Gastrocnemius medialis (tissue), 4 donors: ENCODE results near the gene CCL22. TPM values are rescaled to one million over a fixed set of nuclear protein-coding genes. Genes with fewer than 3 reads are reported as not detected.

Source experiments
- ATAC-seq, 2 donors: fragments of 150-250 bp; one replicate each; pipeline ENCODE4 v1.9.1; 2016
- DNase-seq, 2 donors: peaks; one replicate each; pipeline ENCODE4 v3.0.0-alpha.2; 2019
- H3K27ac ChIP-seq, 4 donors: fragments of 200-600 bp; sonication (generic); 1 replicate in 1 of 4; 2 replicates in 3 of 4; pipeline ENCODE4 v1.5.1; 2016 to 2018; ENCODE audit warnings: mild to moderate bottlenecking in 2 of 4, moderate library complexity in 1 of 4
- H3K27me3 ChIP-seq, 3 donors: fragments of 200-600 bp; sonication (generic) in 2 of 3; 1 replicate in 1 of 3; 2 replicates in 2 of 3; pipeline versions ENCODE4 v1.5.1 to v1.6.0; 2016 to 2019; ENCODE audit warnings: mild to moderate bottlenecking in 1 of 3, moderate library complexity in 1 of 3
- H3K36me3 ChIP-seq, 2 donors: fragments of 200-600 bp; sonication (generic) in 1 of 2; one replicate each; pipeline ENCODE4 v1.5.1; 2017 to 2018
- H3K4me1 ChIP-seq, 2 donors: fragments of 200-600 bp; sonication (generic) in 1 of 2; one replicate each; pipeline ENCODE4 v1.5.1; 2016 to 2017; ENCODE audit warnings: mild to moderate bottlenecking in 2 of 2
- H3K4me3 ChIP-seq, 4 donors: fragments of 200-600 bp; sonication (generic) in 3 of 4; 1 replicate in 1 of 4; 2 replicates in 3 of 4; pipeline ENCODE4 v1.5.1; 2016 to 2019; ENCODE audit warnings: mild to moderate bottlenecking in 2 of 4
- H3K9me3 ChIP-seq, 3 donors: fragments of 200-600 bp; sonication (generic) in 2 of 3; 1 replicate in 1 of 3; 2 replicates in 2 of 3; pipeline ENCODE4 v1.5.1; 2016 to 2019
- POLR2A ChIP-seq, 2 donors: fragments of 450-650 bp; IDR thresholded peaks; one replicate each; pipeline ENCODE4 v1.6.1; 2017; ENCODE audit warnings: antibody characterized with exemption in 2 of 2, mild to moderate bottlenecking in 2 of 2, moderate library complexity in 2 of 2
- in situ Hi-C, 4 donors: fragments of 200-750 bp; cut with MboI; loops; one replicate each; pipeline versions ENCODE4 v1.15.0 to v1.8.0; 2017; ENCODE audit warnings: low sequenced_read_pairs in 4 of 4
- intact Hi-C: fragments of 100-400 bp; cut with DNase I; formaldehyde crosslinking; loops from one replicate; pipeline ENCODE4 v1.15.1; 2023; ENCODE audit warnings: low total_unique reads
- total RNA-seq, 4 donors: library from RNA; depleted of rRNA; stranded (reverse); fragments of >200 nt; gene quantifications; one replicate each; pipeline versions ENCODE4 v1.1.0 to v1.2.3, GENCODE V29; 2016
- TF ChIP-seq, protein P1 (sequence below), 5 experiments: fragments of 450-650 bp in 3 of 5; fragments of 200-600 bp in 2 of 5; sonication (generic) in 2 of 5; IDR thresholded peaks in 4 of 5; conservative IDR thresholded peaks in 1 of 5; 1 replicate in 4 of 5; 2 replicates in 1 of 5; pipeline ENCODE4 v1.5.1; 2016 to 2019; ENCODE audit warnings: antibody characterized with exemption in 5 of 5, mild to moderate bottlenecking in 3 of 5, moderate library complexity in 3 of 5

The CCL22 gene
- total RNA-seq, 4 donors from 2014 or later, result not detected

DNA sequence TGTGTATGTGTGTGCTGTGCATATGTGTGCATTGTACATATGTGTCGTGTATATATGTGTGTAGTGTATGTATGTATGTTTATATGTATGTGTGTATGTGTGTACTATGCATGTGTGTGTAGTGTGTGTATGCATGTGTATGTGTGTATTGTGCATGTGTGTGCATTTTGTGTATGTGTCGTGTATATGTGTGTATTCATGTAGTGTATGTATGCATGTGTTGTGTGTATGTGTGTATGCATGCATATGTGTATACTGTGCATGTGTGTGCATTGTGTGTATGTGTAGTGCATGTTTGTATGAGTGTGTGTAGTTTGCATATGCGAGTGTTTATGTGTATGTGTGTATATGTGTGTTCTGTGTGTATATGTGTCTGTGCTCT lies 30.5 kb downstream of the CCL22 start:
- TF ChIP-seq POLR2A (IDR thresholded peaks at IDR 0.05), result no peak
- TF ChIP-seq, protein P1, sequence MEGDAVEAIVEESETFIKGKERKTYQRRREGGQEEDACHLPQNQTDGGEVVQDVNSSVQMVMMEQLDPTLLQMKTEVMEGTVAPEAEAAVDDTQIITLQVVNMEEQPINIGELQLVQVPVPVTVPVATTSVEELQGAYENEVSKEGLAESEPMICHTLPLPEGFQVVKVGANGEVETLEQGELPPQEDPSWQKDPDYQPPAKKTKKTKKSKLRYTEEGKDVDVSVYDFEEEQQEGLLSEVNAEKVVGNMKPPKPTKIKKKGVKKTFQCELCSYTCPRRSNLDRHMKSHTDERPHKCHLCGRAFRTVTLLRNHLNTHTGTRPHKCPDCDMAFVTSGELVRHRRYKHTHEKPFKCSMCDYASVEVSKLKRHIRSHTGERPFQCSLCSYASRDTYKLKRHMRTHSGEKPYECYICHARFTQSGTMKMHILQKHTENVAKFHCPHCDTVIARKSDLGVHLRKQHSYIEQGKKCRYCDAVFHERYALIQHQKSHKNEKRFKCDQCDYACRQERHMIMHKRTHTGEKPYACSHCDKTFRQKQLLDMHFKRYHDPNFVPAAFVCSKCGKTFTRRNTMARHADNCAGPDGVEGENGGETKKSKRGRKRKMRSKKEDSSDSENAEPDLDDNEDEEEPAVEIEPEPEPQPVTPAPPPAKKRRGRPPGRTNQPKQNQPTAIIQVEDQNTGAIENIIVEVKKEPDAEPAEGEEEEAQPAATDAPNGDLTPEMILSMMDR (IDR thresholded peaks at IDR 0.05 in 4 of 5, conservative IDR thresholded peaks at IDR 0.05 in 1 of 5), result no peak

DNA sequence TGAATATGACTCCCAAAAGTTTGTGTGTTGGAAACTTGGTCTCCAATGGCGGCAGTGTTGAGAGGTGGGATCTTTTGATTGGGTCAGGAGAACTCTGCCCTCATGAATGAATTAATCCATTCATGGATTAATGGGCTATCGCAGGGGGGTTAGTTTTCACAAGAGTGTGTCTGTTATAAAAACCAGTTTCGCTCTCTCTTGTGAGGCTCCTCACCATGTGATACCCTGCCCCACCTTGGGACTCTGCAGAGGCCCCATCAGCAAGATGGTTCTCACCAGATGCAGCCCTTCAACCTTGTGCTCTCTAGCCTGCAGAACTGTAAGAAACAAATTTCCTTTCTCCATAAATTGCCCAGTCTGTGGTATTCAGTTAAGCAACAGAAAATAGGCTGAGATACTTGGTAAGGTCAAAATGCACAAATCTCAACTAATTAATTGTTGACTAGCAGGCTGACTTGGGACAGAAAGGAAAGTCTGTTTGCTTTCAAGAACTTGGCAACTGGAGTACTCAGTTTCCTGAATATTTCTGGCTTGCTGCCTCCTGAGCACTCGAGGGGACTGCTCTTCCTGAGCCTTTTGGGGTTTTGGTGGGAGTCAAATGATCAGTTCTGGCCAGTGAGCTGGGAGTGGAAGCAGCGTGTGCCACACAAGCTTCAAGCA lies 32.2 kb downstream of the CCL22 start:
- Histone ChIP-seq H3K27ac (peak overlapping the region in 1 of 4 donors; percentile 34), H3K4me1 (peaks cover 0 to 3% of the 10 kb centered on the region in 2 donors), H3K9me3 (no peaks in the 10 kb centered on the region), H3K36me3 (no peaks in the 10 kb centered on the region), H3K4me3 (no peak overlapping the region), H3K27me3 (no peaks in the 10 kb centered on the region)
- no peak for DNase-seq
- no peak for ATAC-seq
- TF ChIP-seq, protein P1 (IDR thresholded peaks at IDR 0.05 in 4 of 5, conservative IDR thresholded peaks at IDR 0.05 in 1 of 5), result no peak
- no peak for TF ChIP-seq POLR2A (IDR thresholded peaks at IDR 0.05)
- in situ Hi-C loops (no loop called here), intact Hi-C loops (no loop called here)

More for the DNA sequence above, 30.5 kb downstream of the CCL22 start:
- Histone ChIP-seq H3K4me3 (no peak overlapping the region), H3K27me3 (no peaks in the 10 kb centered on the region), H3K27ac (no peak overlapping the region), H3K9me3 (no peaks in the 10 kb centered on the region), H3K36me3 (no peaks in the 10 kb centered on the region), H3K4me1 (peaks cover 0 to 3% of the 10 kb centered on the region in 2 donors)
- in situ Hi-C loops, result no loop called here
- DNase-seq (no peak), ATAC-seq (no peak)
- intact Hi-C loops, result no loop called here

DNA sequence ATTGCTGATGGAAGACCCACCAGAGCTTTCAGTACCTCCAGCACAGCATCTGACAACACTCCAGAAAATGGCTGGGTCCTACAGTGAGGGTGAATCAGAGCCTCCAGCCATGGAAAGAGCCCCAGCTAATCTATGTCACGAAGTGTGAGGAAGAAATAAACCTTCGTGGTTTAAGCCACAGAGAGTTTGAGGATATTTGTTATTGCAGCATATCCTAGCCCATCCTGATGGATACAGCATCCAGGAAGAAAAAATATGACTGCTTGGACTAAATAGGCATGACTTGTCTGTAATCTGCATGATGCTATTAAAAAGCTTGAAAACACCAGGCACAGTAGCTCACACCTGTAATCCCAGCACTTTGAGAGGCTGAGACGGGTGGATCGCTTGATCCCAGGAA lies 32.7 kb downstream of the CCL22 start:
- DNase-seq, result no peak
- intact Hi-C loops, result no loop called here
- ATAC-seq, result no peak
- H3K27ac ChIP-seq, result peak overlapping the region in 1 of 4 donors; percentile 34
- H3K9me3 ChIP-seq, result no peaks in the 10 kb centered on the region
- in situ Hi-C loops, result no loop called here
- H3K4me1 ChIP-seq, result peaks cover 0 to 3% of the 10 kb centered on the region in 2 donors
- no peaks in the 10 kb centered on the region for H3K36me3 ChIP-seq
- no peaks in the 10 kb centered on the region for H3K27me3 ChIP-seq
- no peak for TF ChIP-seq POLR2A (IDR thresholded peaks at IDR 0.05)
- TF ChIP-seq, protein P1 (IDR thresholded peaks at IDR 0.05 in 4 of 5, conservative IDR thresholded peaks at IDR 0.05 in 1 of 5), result no peak
- no peak overlapping the region for H3K4me3 ChIP-seq

DNA sequence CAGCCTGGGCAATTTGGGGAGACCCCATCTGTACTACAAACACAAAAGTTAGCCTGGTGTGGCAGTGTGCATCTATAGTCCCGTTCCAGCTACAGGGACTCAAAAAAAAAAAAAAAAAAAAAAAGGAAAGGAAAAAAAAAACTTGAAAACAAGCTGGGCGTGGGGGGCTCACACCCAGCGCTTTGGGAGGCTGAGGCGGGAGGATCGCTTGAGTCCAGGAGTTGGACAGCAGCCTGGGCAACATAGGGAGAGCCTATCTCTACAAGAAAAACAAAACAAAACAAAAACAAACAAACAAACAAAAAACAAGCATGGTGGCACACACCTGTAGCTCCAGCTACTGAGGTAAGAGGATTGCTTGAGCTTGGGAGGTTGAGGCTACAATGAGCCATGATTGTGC lies 33.1 kb downstream of the CCL22 start:
- Histone ChIP-seq H3K27me3 (no peaks in the 10 kb centered on the region), H3K4me3 (no peak overlapping the region), H3K36me3 (no peaks in the 10 kb centered on the region), H3K27ac (no peak overlapping the region), H3K4me1 (peaks cover 0 to 3% of the 10 kb centered on the region in 2 donors), H3K9me3 (no peaks in the 10 kb centered on the region)
- intact Hi-C loops (no loop called here), in situ Hi-C loops (no loop called here)
- no peak for DNase-seq
- TF ChIP-seq POLR2A (IDR thresholded peaks at IDR 0.05), result no peak
- TF ChIP-seq, protein P1 (IDR thresholded peaks at IDR 0.05 in 4 of 5, conservative IDR thresholded peaks at IDR 0.05 in 1 of 5), result no peak
- no peak for ATAC-seq

DNA sequence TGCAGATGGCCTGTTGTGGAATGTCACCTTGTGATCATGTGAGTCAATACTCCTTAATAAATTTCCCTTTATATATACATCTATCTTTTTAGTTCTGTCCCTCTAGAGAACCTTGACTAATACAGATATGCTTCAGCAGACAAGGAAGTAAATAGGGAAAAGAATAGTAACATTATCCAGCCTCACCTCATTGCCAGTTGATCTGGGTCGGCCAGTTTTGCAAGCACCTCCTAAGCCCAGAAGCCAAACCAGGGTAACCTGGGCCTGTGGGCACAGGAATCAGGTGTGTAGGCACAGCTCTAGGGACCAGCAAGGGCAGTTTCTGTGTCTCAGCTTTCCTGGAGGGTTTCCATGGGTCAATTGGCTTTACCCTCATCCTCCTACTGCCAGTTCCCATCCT lies 34.1 kb downstream of the CCL22 start:
- ATAC-seq (no peak), DNase-seq (no peak)
- Histone ChIP-seq H3K27me3 (no peaks in the 10 kb centered on the region), H3K9me3 (no peaks in the 10 kb centered on the region), H3K27ac (no peak overlapping the region), H3K4me3 (no peak overlapping the region), H3K4me1 (no peaks in the 10 kb centered on the region), H3K36me3 (no peaks in the 10 kb centered on the region)
- intact Hi-C loops (no loop called here), in situ Hi-C loops (no loop called here)
- no peak for TF ChIP-seq POLR2A (IDR thresholded peaks at IDR 0.05)
- TF ChIP-seq, protein P1 (IDR thresholded peaks at IDR 0.05 in 4 of 5, conservative IDR thresholded peaks at IDR 0.05 in 1 of 5), result no peak
